SK-N-MC (cell line): ENCODE data around the gene SHISA8.

Experiments
- DNase-seq: peaks from one replicate; pipeline ENCODE4 v3.0.0-alpha.2; 2011; ENCODE audit warnings: low read depth, low spot score
- H3K27ac ChIP-seq: fragments of 200-600 bp; sonication (generic); 2 replicates; pipeline ENCODE4 v1.5.1; 2016; ENCODE audit warnings: mixed run types
- H3K36me3 ChIP-seq: fragments of 200-600 bp; sonication (generic); 2 replicates; pipeline ENCODE4 v1.6.1; 2017; ENCODE audit warnings: antibody characterized with exemption, low read length, mixed read lengths; ENCODE audit not compliant: insufficient read depth
- H3K4me3 ChIP-seq: fragments of 200-600 bp; sonication (generic); 2 replicates; pipeline ENCODE4 v1.5.1; 2016
- H3K9ac ChIP-seq: fragments of 200-600 bp; sonication (generic); 2 replicates; pipeline ENCODE4 v1.8.0; 2017; ENCODE audit warnings: mixed run types, mixed read lengths; ENCODE audit not compliant: insufficient read length
- H3K9me3 ChIP-seq: fragments of 200-600 bp; sonication (generic); 2 replicates; pipeline ENCODE4 v1.6.1; 2017; ENCODE audit warnings: low read depth, mild to moderate bottlenecking, antibody characterized with exemption, low read length, moderate library complexity, mixed read lengths
- EZH2 ChIP-seq: fragments of 200-600 bp; sonication (generic); IDR thresholded peaks from one replicate; pipeline ENCODE4 v1.6.1; 2017; ENCODE audit warnings: antibody characterized with exemption
- FOXP2 ChIP-seq: optimal IDR thresholded peaks from 2 replicates; pipeline ENCODE3; 2011; ENCODE audit warnings: mild to moderate bottlenecking, moderate library complexity; ENCODE audit not compliant: insufficient read depth; ENCODE audit errors: extremely low read length, control extremely low read depth
- POLR2AphosphoS5 ChIP-seq: IDR thresholded peaks from 2 replicates; pipeline ENCODE4 v1.6.1; 2012; ENCODE audit warnings: mild to moderate bottlenecking, low read depth, low read length, borderline replicate concordance

SHISA8 gene

GRCh38 chr22:41948142-41948541 lies 33.3 kb upstream of the SHISA8 start:
- Histone ChIP-seq H3K4me3 (peak overlapping the region; percentile 92), H3K9ac (peak overlapping the region; percentile 28), H3K9me3 (no peaks in the 10 kb centered on the region), H3K27ac (no peak overlapping the region), H3K36me3 (peaks cover 21% of the 10 kb centered on the region)
- no peak for DNase-seq
- TF ChIP-seq FOXP2 (no peak), EZH2 (no peak), POLR2AphosphoS5 (no peak)

DNA sequence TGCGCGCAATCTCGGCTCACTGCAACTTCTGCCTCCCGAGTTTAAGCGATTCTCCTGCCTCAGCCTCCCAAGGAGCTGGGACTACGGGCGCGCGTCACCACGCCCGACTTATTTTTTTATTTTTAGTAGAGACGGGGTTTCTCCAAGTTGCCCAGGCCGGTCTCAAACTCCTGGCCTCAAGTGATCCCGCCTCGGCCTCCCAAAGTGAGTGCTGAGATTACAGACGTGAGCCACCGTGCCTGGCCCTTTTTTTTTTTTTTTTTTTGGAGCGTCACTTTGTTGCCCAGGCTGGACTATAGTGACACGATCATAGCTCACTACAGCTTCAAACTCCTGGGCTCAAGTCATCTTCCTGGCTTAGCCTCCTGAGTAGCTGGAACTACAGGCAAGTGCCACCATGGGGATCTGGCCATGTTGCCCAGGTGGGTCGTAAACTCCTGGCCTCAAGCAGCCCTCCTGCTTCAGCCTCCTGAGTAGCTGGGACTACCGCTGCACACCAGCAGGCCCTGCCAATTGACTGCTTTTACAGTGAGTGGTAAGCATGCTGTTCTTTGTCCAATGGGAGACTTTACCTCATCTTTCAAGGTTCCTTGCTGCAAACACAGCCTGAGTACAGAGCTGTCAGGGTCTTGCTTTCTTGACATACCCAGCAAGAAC lies 32.7 kb upstream of the SHISA8 start:
- peak overlapping the region; percentile 90 for H3K9ac ChIP-seq
- no peak for DNase-seq
- H3K4me3 ChIP-seq = peak overlapping the region; percentile 92
- peak overlapping the region; percentile 78; the same call in 1 of the 2 replicates for H3K27ac ChIP-seq
- H3K9me3 ChIP-seq = no peaks in the 10 kb centered on the region
- peaks cover 25% of the 10 kb centered on the region for H3K36me3 ChIP-seq
- TF ChIP-seq POLR2AphosphoS5 = no peak
- no peak for TF ChIP-seq EZH2
- TF ChIP-seq FOXP2 = no peak

GRCh38 chr22:41946629-41947423 lies 32.0 kb upstream of the SHISA8 start, which contains the start of gene CENPM:
CENPM (minus strand) TSS chr22:41947152; CDS start chr22:41947076, 76 bp downstream.
- H3K9ac ChIP-seq = peak within 1 kb of the TSS; percentile 90
- DNase-seq = peak; percentile 68
- H3K4me3 ChIP-seq = peak within 1 kb of the TSS; percentile 92
- H3K27ac ChIP-seq = peak within 1 kb of the TSS; percentile 78
- H3K36me3 ChIP-seq = peaks cover 30% of the 10 kb centered on the region
- TF ChIP-seq FOXP2 (no peak), EZH2 (no peak), POLR2AphosphoS5 (peak; percentile 75)
- H3K9me3 ChIP-seq = no peaks in the 10 kb centered on the region

DNA sequence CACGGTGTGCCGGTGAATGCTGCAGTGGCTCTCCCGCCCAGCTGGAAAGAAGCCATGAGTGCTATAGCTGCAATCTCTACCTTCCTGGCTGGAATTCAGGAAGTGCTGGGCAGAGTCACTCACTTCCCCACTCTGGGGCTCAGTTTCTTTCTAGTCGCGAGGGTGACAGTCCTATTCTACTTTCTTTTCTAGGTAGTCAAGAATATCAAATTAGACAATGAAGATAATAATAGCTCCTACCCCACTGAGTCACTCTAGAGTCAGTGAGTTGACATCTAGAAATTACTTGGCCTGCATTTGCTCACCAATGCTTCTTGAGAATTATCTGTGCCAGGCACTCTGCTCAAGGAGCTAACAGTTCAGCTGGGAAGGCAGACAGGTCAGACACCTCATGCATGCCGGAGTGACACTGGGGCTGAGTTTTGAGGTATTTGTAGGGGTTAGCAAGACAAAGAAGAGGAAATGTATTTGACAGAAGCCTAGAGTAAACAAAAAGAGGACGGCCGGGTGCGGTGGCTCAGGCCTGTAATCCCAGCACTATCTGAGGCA lies 28.9 kb upstream of the SHISA8 start:
- peaks cover 51% of the 10 kb centered on the region for H3K36me3 ChIP-seq
- no peak for DNase-seq
- no peak overlapping the region for H3K4me3 ChIP-seq
- no peak for TF ChIP-seq EZH2
- TF ChIP-seq POLR2AphosphoS5 = no peak
- no peak for TF ChIP-seq FOXP2
- no peaks in the 10 kb centered on the region for H3K9me3 ChIP-seq
- H3K27ac ChIP-seq = no peak overlapping the region
- H3K9ac ChIP-seq = no peak overlapping the region

DNA sequence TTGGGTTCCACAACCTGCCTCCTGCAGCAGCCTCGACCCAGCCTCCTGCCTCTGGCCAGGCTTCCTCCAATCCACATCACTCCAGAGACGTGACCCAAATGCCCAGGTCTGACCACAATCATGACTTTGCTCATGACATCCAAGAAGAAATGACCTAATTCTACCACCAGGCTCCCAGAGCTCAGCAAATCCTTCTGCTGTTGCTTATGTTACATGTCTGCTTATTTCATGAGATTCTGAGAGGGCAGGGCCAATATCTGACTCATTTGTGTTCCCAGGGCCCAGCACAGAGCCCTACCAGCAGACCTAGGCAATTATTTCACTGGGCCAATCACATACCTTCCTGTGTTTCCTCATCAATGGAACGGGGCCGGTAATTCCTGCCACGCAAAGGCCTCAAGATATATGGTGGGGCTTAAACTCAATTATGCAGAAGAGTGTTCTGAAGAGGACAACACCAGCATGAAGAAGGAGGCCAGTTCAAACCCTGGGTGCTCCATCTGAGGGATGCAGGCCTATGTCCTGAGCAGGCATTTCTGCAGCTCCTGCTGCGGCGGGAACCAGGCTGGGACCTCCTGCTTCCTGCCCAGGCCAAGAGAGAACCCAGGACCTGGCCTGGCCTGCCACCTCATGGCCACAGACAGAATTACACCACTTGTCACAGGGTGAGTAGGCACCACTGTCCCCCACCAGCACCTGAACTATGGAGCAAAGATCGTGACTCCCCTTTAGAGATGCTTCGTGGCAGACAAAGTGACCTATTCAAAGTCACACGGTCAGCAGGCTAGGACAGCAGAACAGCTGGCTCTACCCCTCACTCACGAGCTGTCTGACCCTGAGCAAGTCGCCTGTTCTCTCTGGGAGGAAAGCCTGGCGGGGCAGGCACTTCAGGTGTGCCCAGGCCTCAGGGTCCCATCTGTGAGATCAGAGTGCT lies 26.2 kb upstream of the SHISA8 start:
- no peaks in the 10 kb centered on the region for H3K9me3 ChIP-seq
- no peak overlapping the region for H3K4me3 ChIP-seq
- no peak overlapping the region for H3K27ac ChIP-seq
- peaks cover 55% of the 10 kb centered on the region for H3K36me3 ChIP-seq
- DNase-seq = no peak
- TF ChIP-seq FOXP2 = no peak
- no peak overlapping the region for H3K9ac ChIP-seq

GRCh38 chr22:41939981-41940831 lies 25.3 kb upstream of the SHISA8 start:
- TF ChIP-seq POLR2AphosphoS5 (no peak), EZH2 (no peak), FOXP2 (no peak)
- H3K4me3 ChIP-seq = no peak overlapping the region
- H3K36me3 ChIP-seq = peaks cover 55% of the 10 kb centered on the region
- no peaks in the 10 kb centered on the region for H3K9me3 ChIP-seq
- DNase-seq = no peak
- no peak overlapping the region for H3K9ac ChIP-seq
- no peak overlapping the region; the same call in 1 of the 2 replicates for H3K27ac ChIP-seq

DNA sequence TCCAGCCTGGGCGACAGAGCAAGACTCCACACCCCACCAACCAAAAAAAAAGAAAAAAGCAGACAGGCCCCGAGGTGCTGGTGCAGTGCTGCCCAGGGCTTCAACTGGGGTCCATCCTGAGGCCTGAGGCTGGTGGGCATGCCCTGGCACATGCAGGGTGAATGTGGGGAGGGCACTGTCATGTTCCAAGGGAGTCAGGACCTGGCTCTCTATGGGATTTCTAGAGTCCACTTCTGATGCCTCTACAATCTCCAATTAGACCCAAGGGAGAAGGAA lies 22.0 kb upstream of the SHISA8 start:
- TF ChIP-seq EZH2 (no peak), FOXP2 (no peak), POLR2AphosphoS5 (no peak)
- Histone ChIP-seq H3K9ac (no peak overlapping the region), H3K4me3 (no peak overlapping the region), H3K36me3 (peaks cover 26% of the 10 kb centered on the region), H3K27ac (no peak overlapping the region), H3K9me3 (no peaks in the 10 kb centered on the region)
- no peak for DNase-seq
